ENCODE measurements around the gene LSM4.
"Not testable (repeated sequence)": the region's sequence is repeated elsewhere in the genome, so short reads cannot be mapped to it uniquely, and the experiment has no call there.

DNA sequence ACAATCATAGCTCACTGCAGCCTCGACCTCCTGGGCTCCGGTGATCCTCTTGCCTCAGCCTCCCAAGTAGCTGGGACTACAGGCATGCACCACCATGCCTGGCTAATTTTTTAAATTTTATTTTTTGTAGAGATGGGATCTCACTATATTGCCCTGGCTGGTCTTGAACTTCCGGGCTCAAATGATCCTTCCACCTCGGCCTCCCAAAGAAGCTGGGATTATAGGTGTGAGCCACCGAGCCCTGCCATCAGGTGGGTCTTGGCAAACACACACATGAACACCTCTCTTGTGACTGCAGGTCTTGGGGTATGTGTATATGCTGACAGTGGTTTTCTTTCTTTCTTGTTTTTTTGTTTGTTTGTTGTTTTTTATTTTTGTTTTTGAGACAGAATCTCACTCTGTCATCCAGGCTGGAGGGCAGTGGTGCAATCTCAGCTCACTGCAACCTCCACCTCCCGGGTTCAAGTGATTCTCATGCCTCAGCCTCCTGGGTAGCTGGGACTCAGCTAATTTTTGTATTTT lies 26.0 kb upstream of the LSM4 start:
- TF ChIP-seq, protein P1, sequence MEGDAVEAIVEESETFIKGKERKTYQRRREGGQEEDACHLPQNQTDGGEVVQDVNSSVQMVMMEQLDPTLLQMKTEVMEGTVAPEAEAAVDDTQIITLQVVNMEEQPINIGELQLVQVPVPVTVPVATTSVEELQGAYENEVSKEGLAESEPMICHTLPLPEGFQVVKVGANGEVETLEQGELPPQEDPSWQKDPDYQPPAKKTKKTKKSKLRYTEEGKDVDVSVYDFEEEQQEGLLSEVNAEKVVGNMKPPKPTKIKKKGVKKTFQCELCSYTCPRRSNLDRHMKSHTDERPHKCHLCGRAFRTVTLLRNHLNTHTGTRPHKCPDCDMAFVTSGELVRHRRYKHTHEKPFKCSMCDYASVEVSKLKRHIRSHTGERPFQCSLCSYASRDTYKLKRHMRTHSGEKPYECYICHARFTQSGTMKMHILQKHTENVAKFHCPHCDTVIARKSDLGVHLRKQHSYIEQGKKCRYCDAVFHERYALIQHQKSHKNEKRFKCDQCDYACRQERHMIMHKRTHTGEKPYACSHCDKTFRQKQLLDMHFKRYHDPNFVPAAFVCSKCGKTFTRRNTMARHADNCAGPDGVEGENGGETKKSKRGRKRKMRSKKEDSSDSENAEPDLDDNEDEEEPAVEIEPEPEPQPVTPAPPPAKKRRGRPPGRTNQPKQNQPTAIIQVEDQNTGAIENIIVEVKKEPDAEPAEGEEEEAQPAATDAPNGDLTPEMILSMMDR (conservative IDR thresholded peaks at IDR 0.05 in 1 of 2, IDR thresholded peaks at IDR 0.05 in 1 of 2; ENCODE audit: low read depth in 1 of 2, low read length in 2 of 2) = not testable (repeated sequence)
- TF ChIP-seq EZH2 (IDR thresholded peaks at IDR 0.05; ENCODE audit: low read length, missing control alignments) = not testable (repeated sequence)

Data from fibroblast of lung (primary cell).